ENCODE data around the gene CEACAM6. TPM values are rescaled to one million over a fixed set of nuclear protein-coding genes. Genes with fewer than 3 reads are reported as not detected.

Gene CEACAM6
- total RNA-seq, 4 donors from 2014 or later: under 0.01 to 1.3 (median 0.69) TPM; not detected in 1

GRCh38 chr19:41811981-41812380 lies 56.7 kb downstream of the CEACAM6 start:
- WGBS: 87% methylated on average over 3 of the region's 3 CpGs
- no peak for TF ChIP-seq EP300 (IDR thresholded peaks at IDR 0.05)
- no peak for TF ChIP-seq POLR2A (IDR thresholded peaks at IDR 0.05; ENCODE audit: low read depth)
- TF ChIP-seq POLR2AphosphoS5 (IDR thresholded peaks at IDR 0.05): no peak
- TF ChIP-seq, protein P1, sequence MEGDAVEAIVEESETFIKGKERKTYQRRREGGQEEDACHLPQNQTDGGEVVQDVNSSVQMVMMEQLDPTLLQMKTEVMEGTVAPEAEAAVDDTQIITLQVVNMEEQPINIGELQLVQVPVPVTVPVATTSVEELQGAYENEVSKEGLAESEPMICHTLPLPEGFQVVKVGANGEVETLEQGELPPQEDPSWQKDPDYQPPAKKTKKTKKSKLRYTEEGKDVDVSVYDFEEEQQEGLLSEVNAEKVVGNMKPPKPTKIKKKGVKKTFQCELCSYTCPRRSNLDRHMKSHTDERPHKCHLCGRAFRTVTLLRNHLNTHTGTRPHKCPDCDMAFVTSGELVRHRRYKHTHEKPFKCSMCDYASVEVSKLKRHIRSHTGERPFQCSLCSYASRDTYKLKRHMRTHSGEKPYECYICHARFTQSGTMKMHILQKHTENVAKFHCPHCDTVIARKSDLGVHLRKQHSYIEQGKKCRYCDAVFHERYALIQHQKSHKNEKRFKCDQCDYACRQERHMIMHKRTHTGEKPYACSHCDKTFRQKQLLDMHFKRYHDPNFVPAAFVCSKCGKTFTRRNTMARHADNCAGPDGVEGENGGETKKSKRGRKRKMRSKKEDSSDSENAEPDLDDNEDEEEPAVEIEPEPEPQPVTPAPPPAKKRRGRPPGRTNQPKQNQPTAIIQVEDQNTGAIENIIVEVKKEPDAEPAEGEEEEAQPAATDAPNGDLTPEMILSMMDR (IDR thresholded peaks at IDR 0.05): no peak
- Histone ChIP-seq H3K4me1 (peaks cover 0 to 7% (median 5%) of the 10 kb centered on the region in 4 donors), H3K27ac (replicated peaks in 1 of 4) (no peak overlapping the region), H3K9me3 (no peaks in the 10 kb centered on the region), H3K4me3 (no peak overlapping the region), H3K36me3 (no peaks in the 10 kb centered on the region), H3K27me3 (peaks cover 0 to 47% (median 0%) of the 10 kb centered on the region in 4 donors)
- DNase-seq (ENCODE audit: extremely low spot score): no peak
- intact Hi-C loops (cut with DNase I): no loop called here

- DNase-seq (ENCODE audit: extremely low spot score): no peak
- Histone ChIP-seq H3K9me3 (no peaks in the 10 kb centered on the region), H3K4me1 (peaks cover 0 to 9% (median 6%) of the 10 kb centered on the region in 4 donors), H3K27me3 (peaks cover 0 to 33% (median 0%) of the 10 kb centered on the region in 4 donors), H3K36me3 (no peaks in the 10 kb centered on the region), H3K27ac (replicated peaks in 1 of 4) (no peak overlapping the region), H3K4me3 (no peak overlapping the region)
- 60% methylated on average over 4 of the region's 4 CpGs for WGBS
- intact Hi-C loops (cut with DNase I): no loop called here
- no peak for TF ChIP-seq POLR2A (IDR thresholded peaks at IDR 0.05; ENCODE audit: low read depth)
- TF ChIP-seq EP300 (IDR thresholded peaks at IDR 0.05): no peak
- TF ChIP-seq, protein P1 (IDR thresholded peaks at IDR 0.05): no peak
- TF ChIP-seq POLR2AphosphoS5 (IDR thresholded peaks at IDR 0.05): no peak
These were observed 58.6 kb downstream of the CEACAM6 start for GRCh38 chr19:41813911-41814310.

DNA sequence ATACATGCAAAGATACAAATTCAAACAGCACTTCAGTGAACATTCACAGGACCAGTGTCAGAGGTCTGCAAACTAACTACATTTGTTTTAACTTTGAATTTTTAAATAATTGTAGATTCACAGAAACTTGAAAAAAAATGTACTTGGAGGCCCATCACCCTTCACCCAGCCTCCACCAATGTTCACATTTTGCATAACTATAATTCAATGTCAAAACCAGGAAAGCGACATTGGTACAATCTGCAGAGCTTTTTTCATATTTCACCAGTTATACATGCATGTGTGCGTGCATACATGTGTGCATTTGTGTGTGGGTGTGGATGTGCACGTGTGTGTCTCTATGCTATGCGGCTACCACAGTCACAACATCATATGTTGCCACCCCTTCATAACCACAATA lies 60.0 kb downstream of the CEACAM6 start:
- DNase-seq (ENCODE audit: extremely low spot score): no peak
- Histone ChIP-seq H3K27ac (replicated peaks in 1 of 4) (no peak overlapping the region), H3K36me3 (no peaks in the 10 kb centered on the region), H3K27me3 (peaks cover 0 to 20% (median 0%) of the 10 kb centered on the region in 4 donors), H3K4me1 (peaks cover 0 to 9% (median 5%) of the 10 kb centered on the region in 4 donors), H3K9me3 (no peaks in the 10 kb centered on the region), H3K4me3 (no peak overlapping the region)
- TF ChIP-seq EP300 (IDR thresholded peaks at IDR 0.05) (no peak), POLR2A (IDR thresholded peaks at IDR 0.05; ENCODE audit: low read depth) (no peak), POLR2AphosphoS5 (IDR thresholded peaks at IDR 0.05) (no peak)
- TF ChIP-seq, protein P1 (IDR thresholded peaks at IDR 0.05): no peak
- WGBS: 76% methylated on average over 4 of the region's 4 CpGs
- intact Hi-C loops (cut with DNase I): no loop called here

DNA sequence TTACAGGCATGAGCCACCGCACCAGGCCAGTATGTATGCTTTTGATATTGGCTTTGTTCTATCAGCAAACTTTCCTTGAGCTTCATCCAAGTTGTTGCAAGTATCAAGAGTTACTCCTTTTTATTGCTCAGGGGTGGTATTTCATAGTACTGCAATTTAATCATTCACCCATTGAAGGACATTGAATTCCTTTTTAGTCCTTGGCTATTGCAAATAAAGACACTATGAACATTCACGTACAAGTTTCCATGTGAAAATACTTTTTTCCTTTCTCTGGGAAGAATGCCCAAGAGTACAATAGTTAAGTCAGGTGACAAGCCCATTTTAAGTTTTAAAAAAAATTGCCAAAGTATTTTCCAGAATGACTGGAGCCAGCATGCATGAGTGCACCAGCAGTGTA lies 61.4 kb downstream of the CEACAM6 start:
- Histone ChIP-seq H3K27me3 (peaks cover 0 to 16% (median 0%) of the 10 kb centered on the region in 4 donors), H3K4me3 (no peak overlapping the region), H3K27ac (replicated peaks in 1 of 4) (no peak overlapping the region), H3K4me1 (peaks cover 0 to 9% (median 3%) of the 10 kb centered on the region in 4 donors), H3K36me3 (no peaks in the 10 kb centered on the region), H3K9me3 (no peaks in the 10 kb centered on the region)
- intact Hi-C loops (cut with DNase I): no loop called here
- DNase-seq (ENCODE audit: extremely low spot score): no peak
- WGBS: 56% methylated on average over 2 of the region's 2 CpGs
- TF ChIP-seq POLR2A (IDR thresholded peaks at IDR 0.05; ENCODE audit: low read depth) (no peak), EP300 (IDR thresholded peaks at IDR 0.05) (no peak), POLR2AphosphoS5 (IDR thresholded peaks at IDR 0.05) (no peak)
- TF ChIP-seq, protein P1 (IDR thresholded peaks at IDR 0.05): no peak
